CD4-positive, alpha-beta T cell treated with Interferon gamma for 1 hour (primary cell): ENCODE measurements around the gene CTAGE15.
"Not testable (repeated sequence)": the region's sequence is repeated elsewhere in the genome, so short reads cannot be mapped to it uniquely, and the experiment has no call there.

Source experiments
- DNase-seq: peaks from one replicate; pipeline ENCODE4 v3.0.0-alpha.2; 2020

Gene CTAGE15

GRCh38 chr7:143571501-143571900 is at the start of gene CTAGE15:
TSS of gene CTAGE15 (plus strand) at chr7:143571801. CDS start at chr7:143571818, 17 bp downstream.
- not testable (repeated sequence) for DNase-seq

GRCh38 chr7:143522309-143522916 is 49.2 kb upstream of the CTAGE15 start:
- DNase-seq = not testable (repeated sequence)

- DNase-seq = not testable (repeated sequence)
Observed at GRCh38 chr7:143531169-143531926, 40.3 kb upstream of the CTAGE15 start.

- DNase-seq = not testable (repeated sequence)
Observed at GRCh38 chr7:143531932-143532331, 39.7 kb upstream of the CTAGE15 start.

GRCh38 chr7:143533213-143533839 is 38.3 kb upstream of the CTAGE15 start:
- not testable (repeated sequence) for DNase-seq

- DNase-seq = not testable (repeated sequence)
Observed at GRCh38 chr7:143536443-143536842, 35.2 kb upstream of the CTAGE15 start.

- not testable (repeated sequence) for DNase-seq
Observed at GRCh38 chr7:143543288-143544038, 28.1 kb upstream of the CTAGE15 start.

- not testable (repeated sequence) for DNase-seq
Observed at GRCh38 chr7:143555968-143556367, 15.6 kb upstream of the CTAGE15 start.

GRCh38 chr7:143563306-143563705 is 8.3 kb upstream of the CTAGE15 start:
- not testable (repeated sequence) for DNase-seq

GRCh38 chr7:143566001-143566400 is 5.6 kb upstream of the CTAGE15 start:
- DNase-seq = not testable (repeated sequence)

GRCh38 chr7:143588183-143588582 is 16.6 kb downstream of the CTAGE15 start:
- not testable (repeated sequence) for DNase-seq

GRCh38 chr7:143589897-143590296 is 18.3 kb downstream of the CTAGE15 start:
- DNase-seq = not testable (repeated sequence)

- DNase-seq = not testable (repeated sequence)
Observed at GRCh38 chr7:143598086-143598485, 26.5 kb downstream of the CTAGE15 start.

GRCh38 chr7:143603549-143603948 is 31.9 kb downstream of the CTAGE15 start:
- DNase-seq = not testable (repeated sequence)

GRCh38 chr7:143606088-143606487 is 34.5 kb downstream of the CTAGE15 start:
- DNase-seq = not testable (repeated sequence)

- DNase-seq = not testable (repeated sequence)
Observed at GRCh38 chr7:143615545-143615944, 43.9 kb downstream of the CTAGE15 start.

- DNase-seq = not testable (repeated sequence)
Observed at GRCh38 chr7:143617204-143617603, 45.6 kb downstream of the CTAGE15 start.

- not testable (repeated sequence) for DNase-seq
Observed at GRCh38 chr7:143620058-143620457, 48.5 kb downstream of the CTAGE15 start.

- DNase-seq = not testable (repeated sequence)
Observed at GRCh38 chr7:143620646-143621045, 49.0 kb downstream of the CTAGE15 start, which contains the start of gene TCAF2. TSS of gene TCAF2 (plus strand) at chr7:143620974.

GRCh38 chr7:143621175-143621574 is 49.6 kb downstream of the CTAGE15 start:
- DNase-seq = not testable (repeated sequence)

- not testable (repeated sequence) for DNase-seq
Observed at GRCh38 chr7:143622130-143622529, 50.5 kb downstream of the CTAGE15 start.
